Keratinocyte (primary cell): ENCODE measurements around the gene FEM1A. TPM values are rescaled to one million over a fixed set of nuclear protein-coding genes. Genes with fewer than 3 reads are reported as not detected.

Source experiments
- DNase-seq: peaks from one replicate; pipeline ENCODE4 v3.0.0-alpha.2; 2011; ENCODE audit warnings: low read depth, missing footprints, low spot score
- FAIRE-seq: peaks from 2 replicates; lab custom pipeline; 2011; peaks lifted over from hg19 to GRCh38; lab: Jason Lieb, UNC
- H2AFZ ChIP-seq: 2 replicates; pipeline ENCODE4 v1.6.0; 2012; ENCODE audit warnings: low read length, control low read depth, inconsistent platforms; ENCODE audit not compliant: control insufficient read depth
- H3K27ac ChIP-seq: 2 replicates; pipeline ENCODE4 v1.5.1; 2011; ENCODE audit warnings: low read length; ENCODE audit not compliant: control insufficient read depth, insufficient read depth
- H3K27me3 ChIP-seq: 3 replicates; pipeline ENCODE4 v1.6.0; 2011; ENCODE audit warnings: low read length; ENCODE audit not compliant: control insufficient read depth, insufficient read depth; ENCODE audit errors: extremely low read depth
- H3K36me3 ChIP-seq, 2 experiments: 2 replicates in 1 of 2; 3 replicates in 1 of 2; pipeline ENCODE4 v1.5.1; 2011; ENCODE audit warnings: low read length in 2 of 2, mild to moderate bottlenecking in 1 of 2; ENCODE audit not compliant: control insufficient read depth in 2 of 2, insufficient read depth in 2 of 2; ENCODE audit errors: extremely low read depth in 1 of 2
- H3K4me1 ChIP-seq: 3 replicates; pipeline ENCODE4 v1.5.1; 2011; ENCODE audit warnings: low read length; ENCODE audit not compliant: control insufficient read depth, insufficient read depth; ENCODE audit errors: extremely low read depth
- H3K4me2 ChIP-seq: 3 replicates; pipeline ENCODE4 v1.6.0; 2011; ENCODE audit warnings: low read depth, low read length; ENCODE audit not compliant: control insufficient read depth, insufficient read depth; ENCODE audit errors: extremely low read depth
- H3K4me3 ChIP-seq, 3 experiments: fragments of 200-600 bp in 1 of 3; sonication (generic) in 1 of 3; 2 replicates in 2 of 3; 3 replicates in 1 of 3; pipeline ENCODE4 v1.5.1; 2011 to 2016; ENCODE audit warnings: low read length in 3 of 3, mild to moderate bottlenecking in 3 of 3, control low read depth in 2 of 3, inconsistent platforms in 1 of 3, low read depth in 1 of 3, mixed read lengths in 1 of 3, mixed run types in 1 of 3, moderate library complexity in 1 of 3; ENCODE audit not compliant: control insufficient read depth in 2 of 3, insufficient read depth in 2 of 3; ENCODE audit errors: extremely low read depth in 1 of 3
- H3K79me2 ChIP-seq: 2 replicates; pipeline ENCODE4 v1.6.0; 2012; ENCODE audit warnings: low read length; ENCODE audit not compliant: control insufficient read depth, insufficient read depth
- H3K9ac ChIP-seq: 3 replicates; pipeline ENCODE4 v1.6.0; 2011; ENCODE audit warnings: low read length; ENCODE audit not compliant: control insufficient read depth, insufficient read depth; ENCODE audit errors: extremely low read depth
- H3K9me1 ChIP-seq: 3 replicates; pipeline ENCODE4 v1.6.0; 2011; ENCODE audit warnings: low read length; ENCODE audit not compliant: control insufficient read depth, insufficient read depth; ENCODE audit errors: extremely low read depth
- H3K9me3 ChIP-seq: 2 replicates; pipeline ENCODE4 v1.5.1; 2012; ENCODE audit warnings: low read depth, low read length; ENCODE audit not compliant: control insufficient read depth
- H4K20me1 ChIP-seq: 3 replicates; pipeline ENCODE4 v1.6.0; 2011; ENCODE audit warnings: low read length; ENCODE audit not compliant: control insufficient read depth, insufficient read depth; ENCODE audit errors: extremely low read depth
- EZH2 ChIP-seq: IDR thresholded peaks from one replicate; pipeline ENCODE4 v1.6.1; 2012; ENCODE audit warnings: inconsistent platforms, mild to moderate bottlenecking, low read length, moderate library complexity
- dilution Hi-C: fragments of 300-500 bp; cut with MboI; formaldehyde crosslinking; loops from one replicate; pipeline ENCODE4 v1.7.0; 2020; ENCODE audit warnings: low sequenced_read_pairs; ENCODE audit not compliant: extremely low pct_ligation_motif_present
- polyA plus RNA-seq, 5 experiments: library from polyadenylated mRNA; depleted of rRNA in 3 of 5; stranded (reverse) in 3 of 5; stranded (forward) in 1 of 5; unstranded in 1 of 5; fragments of >200 nt; gene quantifications; 1 replicate in 1 of 5; 2 replicates in 3 of 5; 3 replicates in 1 of 5; pipeline versions ENCODE4 v1.2.1 to v1.2.3, GENCODE V29; 2011 to 2012; ENCODE audit warnings: missing spikeins in 2 of 5, low read depth in 1 of 5, low replicate concordance in 1 of 5
- TF ChIP-seq, protein P1 (sequence below), 3 experiments: IDR thresholded peaks in 1 of 3; conservative IDR thresholded peaks in 1 of 3; optimal IDR thresholded peaks in 1 of 3; 2 replicates in 2 of 3; 3 replicates in 1 of 3; pipeline versions ENCODE3 to v1.5.1; 2011; ENCODE audit warnings: low read length in 3 of 3, mild to moderate bottlenecking in 3 of 3, moderate library complexity in 2 of 3, control low read depth in 1 of 3, inconsistent platforms in 1 of 3; ENCODE audit not compliant: insufficient read depth in 2 of 3; ENCODE audit errors: extremely low read depth in 1 of 3

FEM1A gene
- polyA plus RNA-seq, 1 donor (not counting 4 experiments of a cell fraction or from before 2014, with no cell fraction given): 3.5 TPM

DNA sequence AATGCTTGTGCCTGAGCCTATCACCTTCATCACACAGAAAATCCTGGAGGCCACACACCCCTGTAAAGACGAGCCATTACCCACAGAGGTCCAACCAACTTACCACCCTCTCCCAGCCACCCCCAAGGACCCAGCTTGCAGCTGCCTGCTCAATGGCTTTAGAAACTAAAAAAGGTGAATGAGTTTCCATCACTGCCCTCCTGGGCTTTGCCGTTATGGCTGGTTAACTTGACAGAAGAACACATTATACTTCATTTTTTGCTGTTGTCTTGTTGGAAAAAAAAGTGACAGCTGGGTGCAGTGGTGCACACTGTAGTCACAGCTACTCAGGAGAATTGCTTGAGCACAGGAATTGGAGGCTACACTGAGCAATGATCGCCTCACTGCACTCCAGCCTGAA lies 17.4 kb upstream of the FEM1A start:
- H3K27me3 ChIP-seq: no peaks in the 10 kb centered on the region
- H3K36me3 ChIP-seq: no peaks in the 10 kb centered on the region
- no peak overlapping the region for H3K4me2 ChIP-seq
- DNase-seq: no peak
- FAIRE-seq: no peak
- no peaks in the 10 kb centered on the region for H3K4me1 ChIP-seq
- no peak overlapping the region for H3K4me3 ChIP-seq
- no peak for TF ChIP-seq EZH2
- TF ChIP-seq, protein P1, sequence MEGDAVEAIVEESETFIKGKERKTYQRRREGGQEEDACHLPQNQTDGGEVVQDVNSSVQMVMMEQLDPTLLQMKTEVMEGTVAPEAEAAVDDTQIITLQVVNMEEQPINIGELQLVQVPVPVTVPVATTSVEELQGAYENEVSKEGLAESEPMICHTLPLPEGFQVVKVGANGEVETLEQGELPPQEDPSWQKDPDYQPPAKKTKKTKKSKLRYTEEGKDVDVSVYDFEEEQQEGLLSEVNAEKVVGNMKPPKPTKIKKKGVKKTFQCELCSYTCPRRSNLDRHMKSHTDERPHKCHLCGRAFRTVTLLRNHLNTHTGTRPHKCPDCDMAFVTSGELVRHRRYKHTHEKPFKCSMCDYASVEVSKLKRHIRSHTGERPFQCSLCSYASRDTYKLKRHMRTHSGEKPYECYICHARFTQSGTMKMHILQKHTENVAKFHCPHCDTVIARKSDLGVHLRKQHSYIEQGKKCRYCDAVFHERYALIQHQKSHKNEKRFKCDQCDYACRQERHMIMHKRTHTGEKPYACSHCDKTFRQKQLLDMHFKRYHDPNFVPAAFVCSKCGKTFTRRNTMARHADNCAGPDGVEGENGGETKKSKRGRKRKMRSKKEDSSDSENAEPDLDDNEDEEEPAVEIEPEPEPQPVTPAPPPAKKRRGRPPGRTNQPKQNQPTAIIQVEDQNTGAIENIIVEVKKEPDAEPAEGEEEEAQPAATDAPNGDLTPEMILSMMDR (optimal IDR thresholded peaks at IDR 0.05 in 1 of 3, IDR thresholded peaks at IDR 0.05 in 1 of 3, conservative IDR thresholded peaks at IDR 0.05 in 1 of 3; ENCODE audit: extremely low read depth in 1 of 3, insufficient read depth in 2 of 3, low read length in 3 of 3): no peak
- H2AFZ ChIP-seq: no peak overlapping the region
- H4K20me1 ChIP-seq: no peaks in the 10 kb centered on the region
- H3K9ac ChIP-seq: no peak overlapping the region
- H3K27ac ChIP-seq: no peak overlapping the region
- no peaks in the 10 kb centered on the region for H3K9me1 ChIP-seq
- dilution Hi-C loops: no loop called here
- no peaks in the 10 kb centered on the region for H3K9me3 ChIP-seq
- no peaks in the 10 kb centered on the region for H3K79me2 ChIP-seq

DNA sequence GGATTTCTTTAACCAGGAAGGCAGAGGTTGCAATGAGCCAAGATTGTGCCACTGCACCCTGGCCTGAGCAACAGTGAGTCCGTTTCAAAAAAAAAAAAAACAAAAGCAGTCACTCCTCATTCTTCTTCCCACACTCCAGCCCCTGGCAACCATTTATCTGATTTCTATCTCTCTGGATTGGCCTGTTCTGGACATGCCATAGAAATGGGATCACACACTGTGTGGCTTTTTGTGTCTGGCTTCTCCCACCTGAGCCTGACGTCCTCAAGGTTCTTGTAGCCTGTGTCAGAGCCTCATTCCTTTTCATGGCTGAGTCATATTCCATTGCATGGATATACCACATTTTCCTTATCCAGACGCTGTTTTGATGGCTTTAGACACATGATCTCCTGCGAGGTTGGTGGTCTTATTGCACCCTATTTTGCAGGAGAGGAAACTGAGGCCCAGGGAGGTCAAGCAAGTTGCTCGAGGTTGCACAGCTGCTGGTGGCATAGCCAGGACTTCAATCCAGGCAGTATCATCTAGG lies 15.8 kb upstream of the FEM1A start:
- FAIRE-seq (no peak), DNase-seq (no peak)
- no peak overlapping the region for H3K4me2 ChIP-seq
- no peak overlapping the region for H3K9ac ChIP-seq
- no peak overlapping the region for H2AFZ ChIP-seq
- H4K20me1 ChIP-seq: no peaks in the 10 kb centered on the region
- H3K4me3 ChIP-seq: no peak overlapping the region
- dilution Hi-C loops: no loop called here
- no peaks in the 10 kb centered on the region for H3K79me2 ChIP-seq
- H3K9me3 ChIP-seq: no peaks in the 10 kb centered on the region
- H3K36me3 ChIP-seq: no peaks in the 10 kb centered on the region
- TF ChIP-seq EZH2: no peak
- TF ChIP-seq, protein P1 (optimal IDR thresholded peaks at IDR 0.05 in 1 of 3, IDR thresholded peaks at IDR 0.05 in 1 of 3, conservative IDR thresholded peaks at IDR 0.05 in 1 of 3; ENCODE audit: extremely low read depth in 1 of 3, insufficient read depth in 2 of 3, low read length in 3 of 3): no peak
- H3K27ac ChIP-seq: no peak overlapping the region
- H3K27me3 ChIP-seq: no peaks in the 10 kb centered on the region
- no peaks in the 10 kb centered on the region for H3K4me1 ChIP-seq
- no peaks in the 10 kb centered on the region for H3K9me1 ChIP-seq
